Measurements from ENCODE around the gene GARIN5B. TPM values are rescaled to one million over a fixed set of nuclear protein-coding genes. Genes with fewer than 3 reads are reported as not detected.

GARIN5B gene
- total RNA-seq, 1 donor from 2014 or later: not detected

GRCh38 chr19:55400281-55401087 lies 37.4 kb upstream of the GARIN5B start:
- H3K4me3 ChIP-seq: no peak overlapping the region
- DNase-seq (no peak), ATAC-seq (no peak)
- TF ChIP-seq CTCF (IDR thresholded peaks at IDR 0.05): no peak
- intact Hi-C loops (cut with DNase I): no loop called here
- no peaks in the 10 kb centered on the region for H3K27me3 ChIP-seq (ENCODE audit: low read depth)
- H3K36me3 ChIP-seq: peaks cover 48% of the 10 kb centered on the region
- no peaks in the 10 kb centered on the region for H3K9me3 ChIP-seq
- H3K27ac ChIP-seq: no peak overlapping the region
- H3K4me1 ChIP-seq: no peaks in the 10 kb centered on the region

- H3K4me1 ChIP-seq: no peaks in the 10 kb centered on the region
- no peak overlapping the region for H3K27ac ChIP-seq
- H3K36me3 ChIP-seq: peaks cover 31% of the 10 kb centered on the region
- peak overlapping the region; percentile 7 for H3K4me3 ChIP-seq
- no peaks in the 10 kb centered on the region for H3K9me3 ChIP-seq
- DNase-seq (peak; percentile 74), ATAC-seq (peak; percentile 54 to 59)
- TF ChIP-seq CTCF (IDR thresholded peaks at IDR 0.05): no peak
- intact Hi-C loops (cut with DNase I): no loop called here
- no peaks in the 10 kb centered on the region for H3K27me3 ChIP-seq (ENCODE audit: low read depth)
Observed at GRCh38 chr19:55398200-55398925, 35.3 kb upstream of the GARIN5B start.

GRCh38 chr19:55392820-55393761 lies 30.0 kb upstream of the GARIN5B start:
- ATAC-seq: no peak
- Histone ChIP-seq H3K36me3 (peaks cover 44% of the 10 kb centered on the region), H3K4me3 (no peak overlapping the region), H3K4me1 (peaks cover 17% of the 10 kb centered on the region), H3K27ac (no peak overlapping the region), H3K27me3 (ENCODE audit: low read depth) (no peaks in the 10 kb centered on the region), H3K9me3 (no peaks in the 10 kb centered on the region)
- intact Hi-C loops (cut with DNase I): no loop called here
- no peak for TF ChIP-seq CTCF (IDR thresholded peaks at IDR 0.05)
- DNase-seq: no peak

- intact Hi-C loops (cut with DNase I): no loop called here
- Histone ChIP-seq H3K4me3 (no peak overlapping the region), H3K36me3 (peaks cover 55% of the 10 kb centered on the region), H3K27ac (no peak overlapping the region), H3K4me1 (peaks cover 28% of the 10 kb centered on the region), H3K9me3 (no peaks in the 10 kb centered on the region), H3K27me3 (ENCODE audit: low read depth) (no peaks in the 10 kb centered on the region)
- ATAC-seq (no peak), DNase-seq (no peak)
- no peak for TF ChIP-seq CTCF (IDR thresholded peaks at IDR 0.05)
Observed at GRCh38 chr19:55391702-55392615, 28.9 kb upstream of the GARIN5B start.

Measured in lower lobe of right lung (tissue), 2 donors.